ENCODE results near the gene RBPMS2.
"Not testable (repeated sequence)": the region's sequence is repeated elsewhere in the genome, so short reads cannot be mapped to it uniquely, and the experiment has no call there.

Gene RBPMS2

GRCh38 chr15:64775551-64776401, at the start of gene RBPMS2:
TSS of gene RBPMS2 (minus strand) at chr15:64775589. CDS start at chr15:64775319, 270 bp downstream.
- DNase-seq (ENCODE audit: low read depth in 2 of 3, low spot score in 1 of 3): no peak

- no peak for DNase-seq (ENCODE audit: low read depth in 2 of 3, low spot score in 1 of 3)
Measured at GRCh38 chr15:64824929-64825430, 49.6 kb upstream of the RBPMS2 start.

GRCh38 chr15:64816452-64816851, 41.1 kb upstream of the RBPMS2 start:
- no peak for DNase-seq (ENCODE audit: low read depth in 2 of 3, low spot score in 1 of 3)

- not testable (repeated sequence) for DNase-seq (ENCODE audit: low read depth in 2 of 3, low spot score in 1 of 3)
Measured at GRCh38 chr15:64814965-64815364, 39.6 kb upstream of the RBPMS2 start.

GRCh38 chr15:64814283-64814682, 38.9 kb upstream of the RBPMS2 start:
- DNase-seq (ENCODE audit: low read depth in 2 of 3, low spot score in 1 of 3): not testable (repeated sequence)

- no peak for DNase-seq (ENCODE audit: low read depth in 2 of 3, low spot score in 1 of 3)
Measured at GRCh38 chr15:64813075-64813474, 37.7 kb upstream of the RBPMS2 start.

GRCh38 chr15:64810497-64811326, 35.3 kb upstream of the RBPMS2 start:
- DNase-seq (ENCODE audit: low read depth in 2 of 3, low spot score in 1 of 3): no peak

- DNase-seq (ENCODE audit: low read depth in 2 of 3, low spot score in 1 of 3): peak; percentile 41 to 67 (median 61)
Measured at GRCh38 chr15:64809649-64810496, 34.5 kb upstream of the RBPMS2 start.

GRCh38 chr15:64808785-64809453, 33.5 kb upstream of the RBPMS2 start:
- DNase-seq (ENCODE audit: low read depth in 2 of 3, low spot score in 1 of 3): no peak

- DNase-seq (ENCODE audit: low read depth in 2 of 3, low spot score in 1 of 3): no peak
Measured at GRCh38 chr15:64807751-64808222, 32.4 kb upstream of the RBPMS2 start.

GRCh38 chr15:64807051-64807749, 31.8 kb upstream of the RBPMS2 start:
- DNase-seq (ENCODE audit: low read depth in 2 of 3, low spot score in 1 of 3): no peak

- no peak for DNase-seq (ENCODE audit: low read depth in 2 of 3, low spot score in 1 of 3)
Measured at GRCh38 chr15:64806509-64806908, 31.1 kb upstream of the RBPMS2 start.

GRCh38 chr15:64804619-64805018, 29.2 kb upstream of the RBPMS2 start:
- no peak for DNase-seq (ENCODE audit: low read depth in 2 of 3, low spot score in 1 of 3)

GRCh38 chr15:64803526-64803925, 28.1 kb upstream of the RBPMS2 start:
- no peak for DNase-seq (ENCODE audit: low read depth in 2 of 3, low spot score in 1 of 3)

- no peak for DNase-seq (ENCODE audit: low read depth in 2 of 3, low spot score in 1 of 3)
Measured at GRCh38 chr15:64800476-64800875, 25.1 kb upstream of the RBPMS2 start.

GRCh38 chr15:64798905-64799304, 23.5 kb upstream of the RBPMS2 start:
- not testable (repeated sequence) for DNase-seq (ENCODE audit: low read depth in 2 of 3, low spot score in 1 of 3)

GRCh38 chr15:64795921-64796320, 20.5 kb upstream of the RBPMS2 start:
- not testable (repeated sequence) for DNase-seq (ENCODE audit: low read depth in 2 of 3, low spot score in 1 of 3)

GRCh38 chr15:64795299-64795698, 19.9 kb upstream of the RBPMS2 start:
- DNase-seq (ENCODE audit: low read depth in 2 of 3, low spot score in 1 of 3): not testable (repeated sequence)

GRCh38 chr15:64792282-64792681, 16.9 kb upstream of the RBPMS2 start:
- no peak for DNase-seq (ENCODE audit: low read depth in 2 of 3, low spot score in 1 of 3)

GRCh38 chr15:64791401-64791800, 16.0 kb upstream of the RBPMS2 start:
- no peak for DNase-seq (ENCODE audit: low read depth in 2 of 3, low spot score in 1 of 3)
